Upper lobe of left lung (tissue), 4 donors: Measurements from ENCODE around the gene NRP1.

ENCODE experiments used
- CTCF ChIP-seq, 6 experiments: fragments of 450-650 bp in 4 of 6; fragments of 200-600 bp in 2 of 6; sonication (generic) in 2 of 6; IDR thresholded peaks; one replicate each; pipeline ENCODE4 v1.5.1; 2016 to 2019; ENCODE audit warnings: antibody characterized with exemption in 6 of 6
- EP300 ChIP-seq, 4 donors: sonication (generic); formaldehyde crosslinking; IDR thresholded peaks; one replicate each; pipeline ENCODE4 v1.5.1; 2017; ENCODE audit warnings: antibody characterized with exemption in 4 of 4, control low read depth in 2 of 4
- POLR2AphosphoS5 ChIP-seq, 2 donors: sonication (generic); formaldehyde crosslinking; IDR thresholded peaks; one replicate each; pipeline ENCODE4 v1.5.1; 2017; ENCODE audit warnings: antibody characterized with exemption in 2 of 2

- TF ChIP-seq POLR2AphosphoS5 (IDR thresholded peaks at IDR 0.05): no peak
- no peak for TF ChIP-seq CTCF (IDR thresholded peaks at IDR 0.05)
- TF ChIP-seq EP300 (IDR thresholded peaks at IDR 0.05): no peak
Measured at GRCh38 chr10:33284945-33285344, 49.5 kb downstream of the NRP1 start.
